Measurements from ENCODE around the gene PRKACB. TPM values are rescaled to one million over a fixed set of nuclear protein-coding genes. Genes with fewer than 3 reads are reported as not detected.

Gene PRKACB
- total and polyA plus RNA-seq, 2 experiments from 2014 or later, result 14.6 to 28.0 TPM

DNA sequence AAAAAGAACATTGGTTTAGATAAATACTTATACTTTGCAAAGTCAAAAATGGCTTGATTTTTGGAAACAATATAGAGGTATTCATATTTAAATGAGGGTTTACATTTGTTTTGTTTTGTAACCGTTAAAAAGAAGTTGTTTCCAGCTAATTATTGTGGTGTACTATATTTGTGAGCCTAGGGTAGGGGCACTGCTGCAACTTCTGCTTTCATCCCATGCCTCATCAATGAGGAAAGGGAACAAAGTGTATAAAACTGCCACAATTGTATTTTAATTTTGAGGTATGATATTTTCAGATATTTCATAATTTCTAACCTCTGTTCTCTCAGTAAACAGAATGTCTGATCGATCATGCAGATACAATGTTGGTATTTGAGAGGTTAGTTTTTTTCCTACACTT lies 92.2 kb downstream of the PRKACB start (continued):
- TF ChIP-seq, protein P1, sequence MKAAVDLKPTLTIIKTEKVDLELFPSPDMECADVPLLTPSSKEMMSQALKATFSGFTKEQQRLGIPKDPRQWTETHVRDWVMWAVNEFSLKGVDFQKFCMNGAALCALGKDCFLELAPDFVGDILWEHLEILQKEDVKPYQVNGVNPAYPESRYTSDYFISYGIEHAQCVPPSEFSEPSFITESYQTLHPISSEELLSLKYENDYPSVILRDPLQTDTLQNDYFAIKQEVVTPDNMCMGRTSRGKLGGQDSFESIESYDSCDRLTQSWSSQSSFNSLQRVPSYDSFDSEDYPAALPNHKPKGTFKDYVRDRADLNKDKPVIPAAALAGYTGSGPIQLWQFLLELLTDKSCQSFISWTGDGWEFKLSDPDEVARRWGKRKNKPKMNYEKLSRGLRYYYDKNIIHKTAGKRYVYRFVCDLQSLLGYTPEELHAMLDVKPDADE (IDR thresholded peaks at IDR 0.05), result no peak
- no peak for TF ChIP-seq NANOG (IDR thresholded peaks at IDR 0.05; ENCODE audit: borderline replicate concordance)

DNA sequence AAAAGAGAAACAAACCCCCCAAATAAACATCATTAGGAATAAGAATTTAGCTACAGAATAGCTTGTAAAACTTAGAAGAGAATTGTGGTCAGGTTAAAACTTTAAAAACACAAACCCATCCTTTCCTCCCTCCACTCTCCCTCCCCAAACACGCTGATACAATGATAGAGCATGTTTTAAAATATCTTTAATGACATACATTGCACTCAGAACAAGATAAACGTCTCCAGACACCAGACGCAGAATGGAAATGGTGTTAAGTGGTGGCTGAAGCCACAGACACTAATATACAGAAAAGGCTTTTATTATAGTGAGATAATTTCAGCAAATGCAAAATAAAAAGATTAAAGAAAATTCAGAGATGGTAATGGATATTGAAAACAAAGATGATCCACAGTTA lies 98.6 kb downstream of the PRKACB start:
- TF ChIP-seq EZH2phosphoT487 (IDR thresholded peaks at IDR 0.05; ENCODE audit: unreplicated experiment) (no peak), EZH2 (IDR thresholded peaks at IDR 0.05; ENCODE audit: low read depth, unreplicated experiment) (no peak), JUNB (IDR thresholded peaks at IDR 0.05; ENCODE audit: unreplicated experiment) (no peak), POLR2AphosphoS5 (IDR thresholded peaks at IDR 0.05; ENCODE audit: low read depth) (no peak), NANOG (IDR thresholded peaks at IDR 0.05; ENCODE audit: borderline replicate concordance) (no peak), STAT1 (IDR thresholded peaks at IDR 0.05; ENCODE audit: unreplicated experiment) (no peak)
- TF ChIP-seq, protein P2, sequence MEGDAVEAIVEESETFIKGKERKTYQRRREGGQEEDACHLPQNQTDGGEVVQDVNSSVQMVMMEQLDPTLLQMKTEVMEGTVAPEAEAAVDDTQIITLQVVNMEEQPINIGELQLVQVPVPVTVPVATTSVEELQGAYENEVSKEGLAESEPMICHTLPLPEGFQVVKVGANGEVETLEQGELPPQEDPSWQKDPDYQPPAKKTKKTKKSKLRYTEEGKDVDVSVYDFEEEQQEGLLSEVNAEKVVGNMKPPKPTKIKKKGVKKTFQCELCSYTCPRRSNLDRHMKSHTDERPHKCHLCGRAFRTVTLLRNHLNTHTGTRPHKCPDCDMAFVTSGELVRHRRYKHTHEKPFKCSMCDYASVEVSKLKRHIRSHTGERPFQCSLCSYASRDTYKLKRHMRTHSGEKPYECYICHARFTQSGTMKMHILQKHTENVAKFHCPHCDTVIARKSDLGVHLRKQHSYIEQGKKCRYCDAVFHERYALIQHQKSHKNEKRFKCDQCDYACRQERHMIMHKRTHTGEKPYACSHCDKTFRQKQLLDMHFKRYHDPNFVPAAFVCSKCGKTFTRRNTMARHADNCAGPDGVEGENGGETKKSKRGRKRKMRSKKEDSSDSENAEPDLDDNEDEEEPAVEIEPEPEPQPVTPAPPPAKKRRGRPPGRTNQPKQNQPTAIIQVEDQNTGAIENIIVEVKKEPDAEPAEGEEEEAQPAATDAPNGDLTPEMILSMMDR (conservative IDR thresholded peaks at IDR 0.05; ENCODE audit: low read depth in 2 of 2), result no peak
- Mint-ChIP-seq H3K9me3 (no peaks in the 10 kb centered on the region), H3K27ac (no peak overlapping the region), H3K4me3 (no peak overlapping the region), H3K36me3 (ENCODE audit: low read depth) (peaks cover 4% of the 10 kb centered on the region; the same call in 1 of the 3 replicates), H3K4me1 (no peaks in the 10 kb centered on the region), H3K27me3 (ENCODE audit: insufficient read depth, low read depth, poor library complexity) (no peaks in the 10 kb centered on the region)
- H3K27ac ChIP-seq (ENCODE audit: low read depth), result no peak overlapping the region
- H3K9me2 ChIP-seq (ENCODE audit: insufficient read depth), result 0 out of 2 replicates have a peak, but pooled peaks cover 3% of the 10 kb centered on the region
- H3K27me3 ChIP-seq (ENCODE audit: insufficient read depth), result no peaks in the 10 kb centered on the region
- no peaks in the 10 kb centered on the region for H3K36me3 ChIP-seq (ENCODE audit: insufficient read depth)
- H4K20me1 ChIP-seq (replicated peaks; ENCODE audit: insufficient read depth), result no peaks in the 10 kb centered on the region
- no peaks in the 10 kb centered on the region for H3F3A ChIP-seq (replicated peaks; ENCODE audit: low read depth)
- no peak overlapping the region for H3K4me3 ChIP-seq
- H3K4me2 ChIP-seq, result no peak overlapping the region
- DNase-seq (ENCODE audit: low spot score) (no peak), ATAC-seq (no peak)
- H3K4me1 ChIP-seq (ENCODE audit: insufficient read depth), result no peaks in the 10 kb centered on the region
- no peak overlapping the region for H2AFZ ChIP-seq
- H3K79me2 ChIP-seq (replicated peaks; ENCODE audit: insufficient read depth), result no peaks in the 10 kb centered on the region

DNA sequence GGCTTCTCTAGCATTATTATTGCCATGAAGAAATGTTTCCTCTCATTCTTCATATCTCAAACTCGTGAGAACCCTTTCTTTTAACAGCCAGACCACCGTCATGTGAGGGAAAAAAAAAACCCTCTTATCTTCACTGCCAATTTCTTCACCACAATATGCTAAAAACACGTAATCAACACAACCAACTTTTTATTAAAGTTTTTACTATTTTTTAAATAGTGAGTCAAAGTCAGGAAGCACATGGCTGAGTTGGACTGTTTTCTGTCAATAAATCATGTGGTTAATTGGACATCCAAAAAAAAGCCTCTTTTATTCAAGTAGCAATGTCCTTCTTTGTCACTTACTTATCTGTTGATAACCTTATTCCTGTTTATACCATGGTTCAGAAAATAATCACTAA lies 101.5 kb downstream of the PRKACB start:
- Histone ChIP-seq H3K36me3 (ENCODE audit: insufficient read depth) (no peaks in the 10 kb centered on the region), H3F3A (replicated peaks; ENCODE audit: low read depth) (no peaks in the 10 kb centered on the region), H3K9me2 (ENCODE audit: insufficient read depth) (0 out of 2 replicates have a peak, but pooled peaks cover 5% of the 10 kb centered on the region), H2AFZ (no peak overlapping the region), H3K27ac (ENCODE audit: low read depth) (no peak overlapping the region), H4K20me1 (replicated peaks; ENCODE audit: insufficient read depth) (no peaks in the 10 kb centered on the region), H3K4me2 (no peak overlapping the region), H3K79me2 (replicated peaks; ENCODE audit: insufficient read depth) (no peaks in the 10 kb centered on the region), H3K4me1 (ENCODE audit: insufficient read depth) (no peaks in the 10 kb centered on the region), H3K27me3 (ENCODE audit: insufficient read depth) (no peaks in the 10 kb centered on the region), H3K4me3 (no peak overlapping the region)
- H3K27ac Mint-ChIP-seq, result no peak overlapping the region
- DNase-seq (ENCODE audit: low spot score), result no peak
- peaks cover 2% of the 10 kb centered on the region; the same call in 1 of the 3 replicates for H3K9me3 Mint-ChIP-seq
- H3K27me3 Mint-ChIP-seq (ENCODE audit: insufficient read depth, low read depth, poor library complexity), result no peaks in the 10 kb centered on the region
- no peak for ATAC-seq
- H3K36me3 Mint-ChIP-seq (ENCODE audit: low read depth), result no peaks in the 10 kb centered on the region
- H3K4me3 Mint-ChIP-seq, result no peak overlapping the region
- no peaks in the 10 kb centered on the region for H3K4me1 Mint-ChIP-seq
- TF ChIP-seq CREB1 (CRISPR knock-in tag; IDR thresholded peaks at IDR 0.05; ENCODE audit: low read depth) (no peak), JUNB (IDR thresholded peaks at IDR 0.05; ENCODE audit: unreplicated experiment) (no peak), ZNF114 (CRISPR knock-in tag; IDR thresholded peaks at IDR 0.05) (no peak), NANOG (IDR thresholded peaks at IDR 0.05; ENCODE audit: borderline replicate concordance) (no peak)
- TF ChIP-seq, protein P1 (IDR thresholded peaks at IDR 0.05), result no peak
- TF ChIP-seq, protein P2 (conservative IDR thresholded peaks at IDR 0.05; ENCODE audit: low read depth in 2 of 2), result no peak

Data from GM23338 (cell line).